ENCODE results near the gene TBC1D1.

Gene TBC1D1

DNA sequence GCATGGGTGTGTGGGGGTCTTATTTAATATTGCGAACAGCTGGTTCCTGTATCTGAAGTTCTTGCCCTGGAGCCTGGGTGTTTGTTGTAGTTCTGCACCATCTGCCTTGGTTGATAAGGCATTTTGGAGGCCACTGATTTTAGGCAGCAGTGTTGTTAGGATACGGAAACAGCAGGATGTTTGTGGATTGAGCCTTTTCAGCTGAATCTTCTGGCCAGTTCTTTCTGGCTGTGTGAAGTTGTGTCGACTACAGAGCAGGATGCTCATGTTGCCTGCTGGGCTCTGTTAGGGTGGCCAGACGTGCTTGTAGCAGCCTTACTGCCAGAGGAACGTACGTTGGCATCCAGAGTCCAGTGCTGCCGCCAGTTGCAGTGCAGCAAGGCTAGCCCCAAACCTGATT is 203.5 kb downstream of the TBC1D1 start:
- TF ChIP-seq TOX (CRISPR knock-in tag; IDR thresholded peaks at IDR 0.05; ENCODE audit: borderline replicate concordance) (no peak), TCF4 (CRISPR knock-in tag; IDR thresholded peaks at IDR 0.05; ENCODE audit: borderline replicate concordance) (peak; percentile 51; the same call in 1 of the 2 replicates), PPARA (CRISPR knock-in tag; IDR thresholded peaks at IDR 0.05; ENCODE audit: borderline replicate concordance) (no peak)
- ATAC-seq: peak; percentile 20; the same call in 1 of the 3 replicates

DNA sequence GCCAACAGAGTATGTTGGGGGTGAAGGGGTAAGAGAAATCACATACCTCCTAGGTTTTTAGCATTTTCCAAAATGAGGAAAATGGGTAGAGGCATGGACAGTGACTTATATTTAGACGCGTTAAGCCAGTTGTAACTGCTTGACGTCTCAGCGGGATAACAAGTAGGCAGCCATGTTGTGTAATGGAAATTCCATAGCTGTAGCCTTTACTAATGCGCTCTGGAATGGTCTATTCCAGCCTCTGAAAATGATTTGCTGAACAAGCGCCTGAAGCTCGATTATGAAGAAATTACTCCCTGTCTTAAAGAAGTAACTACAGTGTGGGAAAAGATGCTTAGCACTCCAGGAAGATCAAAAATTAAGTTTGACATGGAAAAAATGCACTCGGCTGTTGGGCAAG is 204.8 kb downstream of the TBC1D1 start:
- TF ChIP-seq GLIS3 (CRISPR knock-in tag; IDR thresholded peaks at IDR 0.05) (no peak), TOX (CRISPR knock-in tag; IDR thresholded peaks at IDR 0.05; ENCODE audit: borderline replicate concordance) (no peak), PPARA (CRISPR knock-in tag; IDR thresholded peaks at IDR 0.05; ENCODE audit: borderline replicate concordance) (no peak), ESRRG (CRISPR knock-in tag; IDR thresholded peaks at IDR 0.05) (no peak), ZFP30 (CRISPR knock-in tag; IDR thresholded peaks at IDR 0.05) (no peak), ZNF565 (CRISPR knock-in tag; conservative IDR thresholded peaks at IDR 0.05; ENCODE audit: low read depth) (no peak), ZC3H10 (CRISPR knock-in tag; IDR thresholded peaks at IDR 0.05) (no peak), CSDC2 (CRISPR knock-in tag; IDR thresholded peaks at IDR 0.05) (no peak), OSR1 (CRISPR knock-in tag; IDR thresholded peaks at IDR 0.05) (no peak), ZNF70 (CRISPR knock-in tag; IDR thresholded peaks at IDR 0.05) (no peak), RARB (CRISPR knock-in tag; IDR thresholded peaks at IDR 0.05) (no peak)
- TF ChIP-seq, protein P1, sequence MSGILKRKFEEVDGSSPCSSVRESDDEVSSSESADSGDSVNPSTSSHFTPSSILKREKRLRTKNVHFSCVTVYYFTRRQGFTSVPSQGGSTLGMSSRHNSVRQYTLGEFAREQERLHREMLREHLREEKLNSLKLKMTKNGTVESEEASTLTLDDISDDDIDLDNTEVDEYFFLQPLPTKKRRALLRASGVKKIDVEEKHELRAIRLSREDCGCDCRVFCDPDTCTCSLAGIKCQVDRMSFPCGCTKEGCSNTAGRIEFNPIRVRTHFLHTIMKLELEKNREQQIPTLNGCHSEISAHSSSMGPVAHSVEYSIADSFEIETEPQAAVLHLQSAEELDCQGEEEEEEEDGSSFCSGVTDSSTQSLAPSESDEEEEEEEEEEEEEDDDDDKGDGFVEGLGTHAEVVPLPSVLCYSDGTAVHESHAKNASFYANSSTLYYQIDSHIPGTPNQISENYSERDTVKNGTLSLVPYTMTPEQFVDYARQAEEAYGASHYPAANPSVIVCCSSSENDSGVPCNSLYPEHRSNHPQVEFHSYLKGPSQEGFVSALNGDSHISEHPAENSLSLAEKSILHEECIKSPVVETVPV (CRISPR knock-in tag; IDR thresholded peaks at IDR 0.05): no peak
- TF ChIP-seq, protein P2, sequence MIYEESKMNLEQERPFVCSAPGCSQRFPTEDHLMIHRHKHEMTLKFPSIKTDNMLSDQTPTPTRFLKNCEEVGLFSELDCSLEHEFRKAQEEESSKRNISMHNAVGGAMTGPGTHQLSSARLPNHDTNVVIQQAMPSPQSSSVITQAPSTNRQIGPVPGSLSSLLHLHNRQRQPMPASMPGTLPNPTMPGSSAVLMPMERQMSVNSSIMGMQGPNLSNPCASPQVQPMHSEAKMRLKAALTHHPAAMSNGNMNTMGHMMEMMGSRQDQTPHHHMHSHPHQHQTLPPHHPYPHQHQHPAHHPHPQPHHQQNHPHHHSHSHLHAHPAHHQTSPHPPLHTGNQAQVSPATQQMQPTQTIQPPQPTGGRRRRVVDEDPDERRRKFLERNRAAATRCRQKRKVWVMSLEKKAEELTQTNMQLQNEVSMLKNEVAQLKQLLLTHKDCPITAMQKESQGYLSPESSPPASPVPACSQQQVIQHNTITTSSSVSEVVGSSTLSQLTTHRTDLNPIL (CRISPR knock-in tag; IDR thresholded peaks at IDR 0.05; ENCODE audit: low read depth): no peak
- TF ChIP-seq, protein P3, sequence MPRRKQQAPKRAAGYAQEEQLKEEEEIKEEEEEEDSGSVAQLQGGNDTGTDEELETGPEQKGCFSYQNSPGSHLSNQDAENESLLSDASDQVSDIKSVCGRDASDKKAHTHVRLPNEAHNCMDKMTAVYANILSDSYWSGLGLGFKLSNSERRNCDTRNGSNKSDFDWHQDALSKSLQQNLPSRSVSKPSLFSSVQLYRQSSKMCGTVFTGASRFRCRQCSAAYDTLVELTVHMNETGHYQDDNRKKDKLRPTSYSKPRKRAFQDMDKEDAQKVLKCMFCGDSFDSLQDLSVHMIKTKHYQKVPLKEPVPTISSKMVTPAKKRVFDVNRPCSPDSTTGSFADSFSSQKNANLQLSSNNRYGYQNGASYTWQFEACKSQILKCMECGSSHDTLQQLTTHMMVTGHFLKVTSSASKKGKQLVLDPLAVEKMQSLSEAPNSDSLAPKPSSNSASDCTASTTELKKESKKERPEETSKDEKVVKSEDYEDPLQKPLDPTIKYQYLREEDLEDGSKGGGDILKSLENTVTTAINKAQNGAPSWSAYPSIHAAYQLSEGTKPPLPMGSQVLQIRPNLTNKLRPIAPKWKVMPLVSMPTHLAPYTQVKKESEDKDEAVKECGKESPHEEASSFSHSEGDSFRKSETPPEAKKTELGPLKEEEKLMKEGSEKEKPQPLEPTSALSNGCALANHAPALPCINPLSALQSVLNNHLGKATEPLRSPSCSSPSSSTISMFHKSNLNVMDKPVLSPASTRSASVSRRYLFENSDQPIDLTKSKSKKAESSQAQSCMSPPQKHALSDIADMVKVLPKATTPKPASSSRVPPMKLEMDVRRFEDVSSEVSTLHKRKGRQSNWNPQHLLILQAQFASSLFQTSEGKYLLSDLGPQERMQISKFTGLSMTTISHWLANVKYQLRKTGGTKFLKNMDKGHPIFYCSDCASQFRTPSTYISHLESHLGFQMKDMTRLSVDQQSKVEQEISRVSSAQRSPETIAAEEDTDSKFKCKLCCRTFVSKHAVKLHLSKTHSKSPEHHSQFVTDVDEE (CRISPR knock-in tag; IDR thresholded peaks at IDR 0.05): no peak
- ATAC-seq: no peak

DNA sequence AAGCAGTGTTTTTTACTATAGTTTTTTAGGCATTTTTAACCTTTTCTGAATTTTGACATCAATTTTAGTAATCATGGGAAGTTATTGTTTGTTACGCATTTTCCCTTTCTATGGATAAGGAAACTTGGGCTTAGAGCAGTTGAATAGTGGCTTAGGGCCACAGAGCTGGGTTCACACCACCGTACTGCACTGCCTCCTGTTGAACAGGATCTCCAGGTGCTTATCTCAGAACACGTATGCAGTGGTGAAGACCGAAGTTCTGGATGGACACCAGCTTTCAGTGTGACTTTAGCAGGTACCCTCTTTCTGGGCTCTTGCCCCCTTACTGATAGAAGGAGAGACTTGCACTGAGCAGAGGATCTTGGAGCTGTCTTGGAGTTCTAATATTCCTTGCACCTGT is 206.9 kb downstream of the TBC1D1 start:
- TF ChIP-seq ZFP30 (CRISPR knock-in tag; IDR thresholded peaks at IDR 0.05): no peak
- TF ChIP-seq, protein P4, sequence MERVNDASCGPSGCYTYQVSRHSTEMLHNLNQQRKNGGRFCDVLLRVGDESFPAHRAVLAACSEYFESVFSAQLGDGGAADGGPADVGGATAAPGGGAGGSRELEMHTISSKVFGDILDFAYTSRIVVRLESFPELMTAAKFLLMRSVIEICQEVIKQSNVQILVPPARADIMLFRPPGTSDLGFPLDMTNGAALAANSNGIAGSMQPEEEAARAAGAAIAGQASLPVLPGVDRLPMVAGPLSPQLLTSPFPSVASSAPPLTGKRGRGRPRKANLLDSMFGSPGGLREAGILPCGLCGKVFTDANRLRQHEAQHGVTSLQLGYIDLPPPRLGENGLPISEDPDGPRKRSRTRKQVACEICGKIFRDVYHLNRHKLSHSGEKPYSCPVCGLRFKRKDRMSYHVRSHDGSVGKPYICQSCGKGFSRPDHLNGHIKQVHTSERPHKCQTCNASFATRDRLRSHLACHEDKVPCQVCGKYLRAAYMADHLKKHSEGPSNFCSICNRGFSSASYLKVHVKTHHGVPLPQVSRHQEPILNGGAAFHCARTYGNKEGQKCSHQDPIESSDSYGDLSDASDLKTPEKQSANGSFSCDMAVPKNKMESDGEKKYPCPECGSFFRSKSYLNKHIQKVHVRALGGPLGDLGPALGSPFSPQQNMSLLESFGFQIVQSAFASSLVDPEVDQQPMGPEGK (CRISPR knock-in tag; IDR thresholded peaks at IDR 0.05; ENCODE audit: borderline replicate concordance): no peak
- no peak for TF ChIP-seq ZNF565 (CRISPR knock-in tag; conservative IDR thresholded peaks at IDR 0.05; ENCODE audit: low read depth)
- TF ChIP-seq TOX (CRISPR knock-in tag; IDR thresholded peaks at IDR 0.05; ENCODE audit: borderline replicate concordance): no peak
- TF ChIP-seq BACH2 (CRISPR knock-in tag; IDR thresholded peaks at IDR 0.05; ENCODE audit: borderline replicate concordance): no peak
- TF ChIP-seq CSDC2 (CRISPR knock-in tag; IDR thresholded peaks at IDR 0.05): no peak
- TF ChIP-seq, protein P1 (CRISPR knock-in tag; IDR thresholded peaks at IDR 0.05): no peak
- no peak for ATAC-seq

DNA sequence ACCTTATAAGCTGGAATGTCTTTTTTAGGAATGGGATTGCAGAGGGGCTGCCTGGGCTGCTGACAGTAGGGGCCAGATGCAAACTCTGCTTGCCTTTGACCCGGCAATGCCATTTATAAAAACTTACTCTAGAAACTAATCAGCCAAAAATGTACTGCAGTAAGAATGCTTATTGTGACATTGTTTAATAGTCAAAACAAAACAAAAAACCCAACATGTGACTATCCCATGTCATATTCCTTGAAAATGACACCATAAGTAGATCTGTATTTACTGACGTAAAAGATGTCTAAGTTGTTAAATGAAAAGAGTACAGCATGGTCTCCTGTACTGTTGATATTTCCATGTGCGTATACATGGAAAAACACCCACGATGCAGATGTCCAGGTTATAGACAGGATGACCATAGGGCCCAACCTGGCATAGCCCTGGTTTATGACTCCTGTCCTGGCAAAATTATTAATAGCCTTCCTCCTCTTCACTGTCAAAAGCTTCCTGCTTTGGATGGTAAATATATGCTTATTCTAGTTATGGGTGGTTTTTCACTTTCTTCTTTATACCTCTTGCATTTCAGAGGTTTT is 208.2 kb downstream of the TBC1D1 start:
- TF ChIP-seq, protein P3 (CRISPR knock-in tag; IDR thresholded peaks at IDR 0.05): no peak
- TF ChIP-seq RARB (CRISPR knock-in tag; IDR thresholded peaks at IDR 0.05) (no peak), SNAI2 (CRISPR knock-in tag; IDR thresholded peaks at IDR 0.05) (no peak), ZFP30 (CRISPR knock-in tag; IDR thresholded peaks at IDR 0.05) (no peak), ZFP3 (CRISPR knock-in tag; IDR thresholded peaks at IDR 0.05) (no peak), OSR1 (CRISPR knock-in tag; IDR thresholded peaks at IDR 0.05) (no peak)
- ATAC-seq: no peak
